Esophagus muscularis mucosa (tissue), 4 donors: Measurements from ENCODE around the gene RFX3.

Experiments used
- EP300 ChIP-seq: sonication (generic); formaldehyde crosslinking; IDR thresholded peaks from one replicate; pipeline ENCODE4 v1.6.1; 2017; ENCODE audit warnings: antibody characterized with exemption
- POLR2AphosphoS5 ChIP-seq, 2 donors: sonication (generic); formaldehyde crosslinking; IDR thresholded peaks; one replicate each; pipeline ENCODE4 v1.6.1; 2017; ENCODE audit warnings: antibody characterized with exemption in 2 of 2
- TF ChIP-seq, protein P1 (sequence below), 3 experiments: fragments of 200-600 bp in 2 of 3; fragments of 450-650 bp in 1 of 3; sonication (generic) in 2 of 3; IDR thresholded peaks; one replicate each; pipeline ENCODE4 v1.5.1; 2017 to 2019; ENCODE audit warnings: antibody characterized with exemption in 3 of 3, mild to moderate bottlenecking in 2 of 3, moderate library complexity in 1 of 3

DNA sequence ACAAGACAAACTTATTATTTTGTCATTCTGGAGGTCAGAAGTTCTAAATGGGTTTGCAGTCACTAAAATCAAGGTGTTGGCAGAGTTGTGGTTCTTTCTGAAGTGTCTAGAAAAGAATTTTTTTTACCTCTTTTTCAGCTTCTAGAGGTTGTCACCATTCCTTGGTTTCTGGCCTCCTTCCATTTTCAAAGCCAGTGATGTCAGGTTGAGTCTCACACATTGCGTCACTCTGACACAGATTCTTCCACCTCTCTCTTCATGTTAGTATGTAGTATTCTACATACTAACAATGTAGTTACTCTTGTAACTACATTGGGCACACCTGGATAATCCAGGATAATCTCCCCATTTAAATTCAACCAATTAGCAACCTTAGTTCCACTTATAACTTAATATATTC lies 290.3 kb downstream of the RFX3 start:
- TF ChIP-seq POLR2AphosphoS5 (IDR thresholded peaks at IDR 0.05) (no peak), EP300 (no peak)
- TF ChIP-seq, protein P1, sequence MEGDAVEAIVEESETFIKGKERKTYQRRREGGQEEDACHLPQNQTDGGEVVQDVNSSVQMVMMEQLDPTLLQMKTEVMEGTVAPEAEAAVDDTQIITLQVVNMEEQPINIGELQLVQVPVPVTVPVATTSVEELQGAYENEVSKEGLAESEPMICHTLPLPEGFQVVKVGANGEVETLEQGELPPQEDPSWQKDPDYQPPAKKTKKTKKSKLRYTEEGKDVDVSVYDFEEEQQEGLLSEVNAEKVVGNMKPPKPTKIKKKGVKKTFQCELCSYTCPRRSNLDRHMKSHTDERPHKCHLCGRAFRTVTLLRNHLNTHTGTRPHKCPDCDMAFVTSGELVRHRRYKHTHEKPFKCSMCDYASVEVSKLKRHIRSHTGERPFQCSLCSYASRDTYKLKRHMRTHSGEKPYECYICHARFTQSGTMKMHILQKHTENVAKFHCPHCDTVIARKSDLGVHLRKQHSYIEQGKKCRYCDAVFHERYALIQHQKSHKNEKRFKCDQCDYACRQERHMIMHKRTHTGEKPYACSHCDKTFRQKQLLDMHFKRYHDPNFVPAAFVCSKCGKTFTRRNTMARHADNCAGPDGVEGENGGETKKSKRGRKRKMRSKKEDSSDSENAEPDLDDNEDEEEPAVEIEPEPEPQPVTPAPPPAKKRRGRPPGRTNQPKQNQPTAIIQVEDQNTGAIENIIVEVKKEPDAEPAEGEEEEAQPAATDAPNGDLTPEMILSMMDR (IDR thresholded peaks at IDR 0.05), result no peak
